Sigmoid colon (tissue), 7 donors: ENCODE data around the gene ACP5. TPM values are rescaled to one million over a fixed set of nuclear protein-coding genes. Genes with fewer than 3 reads are reported as not detected.
A peak's percentile ranks its signal among the peaks of the same experiment; 100 is the strongest.

Experiments
- DNase-seq: peaks from one replicate; pipeline ENCODE4 v3.0.0-alpha.2; 2019
- H3K27ac ChIP-seq, 4 donors: fragments of 200-600 bp; sonication (generic); one replicate each; pipeline ENCODE4 v1.5.1; 2016 to 2019; ENCODE audit warnings: mild to moderate bottlenecking in 1 of 4
- H3K27me3 ChIP-seq, 3 donors: fragments of 200-600 bp; sonication (generic); one replicate each; pipeline ENCODE4 v1.5.1; 2019; ENCODE audit warnings: mild to moderate bottlenecking in 1 of 3
- H3K36me3 ChIP-seq, 4 donors: fragments of 200-600 bp; sonication (generic); one replicate each; pipeline ENCODE4 v1.5.1; 2016 to 2019
- H3K4me1 ChIP-seq, 4 donors: fragments of 200-600 bp; sonication (generic); one replicate each; pipeline ENCODE4 v1.5.1; 2017 to 2019
- H3K4me3 ChIP-seq, 4 donors: fragments of 200-600 bp; sonication (generic); one replicate each; pipeline ENCODE4 v1.5.1; 2017 to 2019; ENCODE audit warnings: mild to moderate bottlenecking in 2 of 4, moderate library complexity in 1 of 4
- H3K9me3 ChIP-seq, 4 donors: fragments of 200-600 bp in 3 of 4; sonication (generic) in 3 of 4; one replicate each; pipeline versions ENCODE4 v1.5.1 to v1.6.1; 2013 to 2019
- EP300 ChIP-seq, 4 donors: sonication (generic); formaldehyde crosslinking; IDR thresholded peaks; one replicate each; pipeline ENCODE4 v1.6.1; 2017; ENCODE audit warnings: antibody characterized with exemption in 4 of 4
- POLR2A ChIP-seq, 2 donors: fragments of 450-650 bp; IDR thresholded peaks; one replicate each; pipeline ENCODE4 v1.6.1; 2016; ENCODE audit warnings: antibody characterized with exemption in 2 of 2, mild to moderate bottlenecking in 2 of 2, moderate library complexity in 2 of 2
- POLR2AphosphoS5 ChIP-seq, 4 donors: sonication (generic); formaldehyde crosslinking; IDR thresholded peaks; one replicate each; pipeline ENCODE4 v1.6.1; 2017; ENCODE audit warnings: antibody characterized with exemption in 4 of 4
- WGBS, 2 donors: extraction: QIAGEN DNeasy Blood & Tissue Kit; methylation state at CpG; one replicate each; pipeline ENCODE4 v1.1.7; 2013; 5-methylcytosine and 5-hydroxymethylcytosine counted together
- intact Hi-C: fragments of 100-400 bp; cut with DNase I; formaldehyde crosslinking; loops from one replicate; pipeline ENCODE4 v1.15.1; 2023
- polyA plus RNA-seq, 3 donors: library from polyadenylated mRNA; stranded (reverse); fragments of 200-250 nt; gene quantifications; one replicate each; pipeline ENCODE4 v1.2.3, GENCODE V29; 2013
- total RNA-seq, 4 donors: library from RNA; depleted of rRNA; stranded (reverse); fragments of >200 nt; gene quantifications; one replicate each; pipeline ENCODE4 v1.1.0, GENCODE V29; 2016
- TF ChIP-seq, protein P1 (sequence below), 4 experiments: fragments of 450-650 bp in 3 of 4; fragments of 200-600 bp in 1 of 4; IDR thresholded peaks; one replicate each; pipeline ENCODE4 v1.5.1; 2016 to 2019; ENCODE audit warnings: antibody characterized with exemption in 4 of 4, mild to moderate bottlenecking in 3 of 4, moderate library complexity in 2 of 4
- donor health status: healthy with polysubstance abuse.
- donor health status: Bipolar disorder and iron deficiency.
- donor health status: healthy.

Gene ACP5
- total and polyA plus RNA-seq, 7 donors, result 7.6 to 266 (median 23.5) TPM

DNA sequence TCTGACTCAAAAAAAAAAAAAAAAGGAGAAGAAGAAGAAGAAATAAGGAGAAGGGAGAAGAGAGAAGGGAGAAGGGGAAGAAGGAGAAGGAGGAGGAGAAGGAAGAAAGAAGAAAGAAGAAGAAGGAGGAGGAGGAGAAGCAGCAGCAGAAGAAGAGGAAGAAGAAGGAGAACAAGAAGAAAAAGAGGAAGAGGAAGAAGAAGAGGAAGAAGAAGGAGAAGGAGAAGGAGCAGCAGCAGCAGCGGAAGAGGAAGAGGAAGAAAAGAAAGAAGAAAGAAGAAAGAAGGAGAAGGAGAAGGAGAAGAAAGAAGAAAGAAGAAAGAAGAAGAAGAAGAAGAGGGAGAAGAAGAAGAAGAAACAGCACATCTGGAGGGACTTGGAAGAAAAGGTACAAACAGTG, 42.9 kb downstream of the ACP5 start:
- no peak for TF ChIP-seq EP300 (IDR thresholded peaks at IDR 0.05)
- TF ChIP-seq, protein P1, sequence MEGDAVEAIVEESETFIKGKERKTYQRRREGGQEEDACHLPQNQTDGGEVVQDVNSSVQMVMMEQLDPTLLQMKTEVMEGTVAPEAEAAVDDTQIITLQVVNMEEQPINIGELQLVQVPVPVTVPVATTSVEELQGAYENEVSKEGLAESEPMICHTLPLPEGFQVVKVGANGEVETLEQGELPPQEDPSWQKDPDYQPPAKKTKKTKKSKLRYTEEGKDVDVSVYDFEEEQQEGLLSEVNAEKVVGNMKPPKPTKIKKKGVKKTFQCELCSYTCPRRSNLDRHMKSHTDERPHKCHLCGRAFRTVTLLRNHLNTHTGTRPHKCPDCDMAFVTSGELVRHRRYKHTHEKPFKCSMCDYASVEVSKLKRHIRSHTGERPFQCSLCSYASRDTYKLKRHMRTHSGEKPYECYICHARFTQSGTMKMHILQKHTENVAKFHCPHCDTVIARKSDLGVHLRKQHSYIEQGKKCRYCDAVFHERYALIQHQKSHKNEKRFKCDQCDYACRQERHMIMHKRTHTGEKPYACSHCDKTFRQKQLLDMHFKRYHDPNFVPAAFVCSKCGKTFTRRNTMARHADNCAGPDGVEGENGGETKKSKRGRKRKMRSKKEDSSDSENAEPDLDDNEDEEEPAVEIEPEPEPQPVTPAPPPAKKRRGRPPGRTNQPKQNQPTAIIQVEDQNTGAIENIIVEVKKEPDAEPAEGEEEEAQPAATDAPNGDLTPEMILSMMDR (IDR thresholded peaks at IDR 0.05), result no peak
- no peak for TF ChIP-seq POLR2A (IDR thresholded peaks at IDR 0.05)
- TF ChIP-seq POLR2AphosphoS5 (IDR thresholded peaks at IDR 0.05), result no peak
- Histone ChIP-seq H3K4me1 (peaks cover 0 to 38% (median 28%) of the 10 kb centered on the region in 4 donors), H3K4me3 (no peak overlapping the region), H3K27me3 (no peaks in the 10 kb centered on the region), H3K9me3 (no peaks in the 10 kb centered on the region), H3K36me3 (no peaks in the 10 kb centered on the region), H3K27ac (peak overlapping the region; percentile 94 to 99 (median 98))
- no peak for DNase-seq
- WGBS, 2 donors, result 60 to 89% methylated on average over 1 of the region's 1 CpG
- intact Hi-C loops, result no loop called here

DNA sequence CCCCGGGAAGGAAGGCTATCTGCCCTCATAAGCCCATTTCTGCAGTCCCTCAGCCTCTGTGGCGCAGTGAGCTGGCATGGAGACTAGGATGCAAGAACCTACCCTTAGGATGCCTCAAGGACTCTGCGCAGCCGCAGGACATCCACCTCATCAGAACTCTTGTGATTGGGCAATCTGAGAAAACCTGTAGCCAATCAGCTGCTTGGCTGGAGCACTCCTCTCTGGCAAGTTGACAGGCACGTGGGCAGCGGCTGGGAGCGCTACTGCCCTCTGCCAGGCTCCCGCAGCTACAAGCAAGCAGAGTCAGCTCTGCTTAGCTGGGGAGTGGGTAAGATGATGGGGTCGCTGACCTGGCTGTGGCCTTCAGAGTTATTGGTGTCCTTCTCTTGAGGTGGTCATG, 47.0 kb downstream of the ACP5 start:
- Histone ChIP-seq H3K4me1 (peaks cover 0 to 45% (median 36%) of the 10 kb centered on the region in 4 donors), H3K36me3 (peaks cover 0 to 7% (median 1%) of the 10 kb centered on the region in 4 donors), H3K4me3 (no peak overlapping the region), H3K27me3 (no peaks in the 10 kb centered on the region), H3K9me3 (no peaks in the 10 kb centered on the region), H3K27ac (peak overlapping the region; percentile 83 to 95 (median 92))
- intact Hi-C loops, result no loop called here
- WGBS, 2 donors, result 20 to 24% methylated on average over 9 of the region's 9 CpGs
- TF ChIP-seq, protein P1 (IDR thresholded peaks at IDR 0.05), result peak in 1 of 4 experiments; percentile 15
- TF ChIP-seq POLR2A (IDR thresholded peaks at IDR 0.05), result no peak
- no peak for TF ChIP-seq EP300 (IDR thresholded peaks at IDR 0.05)
- TF ChIP-seq POLR2AphosphoS5 (IDR thresholded peaks at IDR 0.05), result peak in 3 of 4 donors; percentile 8 to 48 (median 42)
- peak; percentile 91 for DNase-seq

DNA sequence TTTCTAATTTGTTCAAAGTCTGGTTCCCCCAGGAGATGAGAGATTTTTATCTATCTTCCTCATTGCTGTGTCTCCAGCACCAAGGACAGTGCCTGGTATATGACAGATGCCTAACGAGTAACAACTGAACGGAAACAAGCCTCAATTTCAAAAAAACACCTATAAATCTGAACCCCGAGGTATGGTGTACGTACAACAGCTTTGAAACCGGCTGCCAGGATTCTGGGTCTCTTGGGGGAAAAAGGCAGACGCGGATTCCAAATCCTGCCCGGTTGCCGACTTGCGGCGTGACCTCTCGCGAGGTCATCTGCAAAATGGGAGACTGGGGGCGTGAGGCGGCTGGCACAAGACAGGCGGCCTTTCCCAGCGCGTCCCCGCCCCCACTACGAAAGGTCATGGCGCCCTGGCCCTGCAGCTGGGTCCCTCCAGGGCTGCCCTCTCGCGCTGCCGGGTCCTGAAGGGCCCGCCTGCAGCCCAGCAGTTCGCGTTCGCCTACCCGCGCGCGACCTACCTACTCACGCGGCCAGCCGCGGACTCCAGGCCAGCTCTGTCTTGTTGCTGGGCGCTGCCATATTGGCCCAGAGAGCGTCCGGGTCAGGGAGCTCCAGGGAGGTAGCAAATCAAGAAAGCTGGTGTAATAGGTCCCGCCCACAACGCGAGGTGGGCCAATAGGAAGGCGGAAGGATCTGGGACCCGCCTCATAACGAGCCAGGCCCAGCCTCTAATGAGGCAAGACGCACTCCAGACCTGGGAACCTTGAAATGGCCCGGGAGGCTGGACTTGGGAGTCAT, 48.7 kb downstream of the ACP5 start, which contains the start of gene ECSIT:
TSS of gene ECSIT (minus strand) at position 584 of the 791 bp plus-strand sequence. CDS start 9,964 bp downstream, outside the sequence.
- peak in 1 of 2 donors; percentile 17 for TF ChIP-seq POLR2A (IDR thresholded peaks at IDR 0.05)
- TF ChIP-seq, protein P1 (IDR thresholded peaks at IDR 0.05), result no peak
- TF ChIP-seq EP300 (IDR thresholded peaks at IDR 0.05), result no peak
- TF ChIP-seq POLR2AphosphoS5 (IDR thresholded peaks at IDR 0.05), result peak; percentile 54 to 78 (median 75)
- Histone ChIP-seq H3K4me3 (peak within 1 kb of the TSS; percentile 67 to 92 (median 82)), H3K36me3 (peaks cover 0 to 19% (median 3%) of the 10 kb centered on the region in 4 donors), H3K9me3 (no peaks in the 10 kb centered on the region), H3K27me3 (no peaks in the 10 kb centered on the region), H3K27ac (peak within 1 kb of the TSS; percentile 83 to 95 (median 92)), H3K4me1 (peaks cover 0 to 36% (median 27%) of the 10 kb centered on the region in 4 donors)
- intact Hi-C loops, result loop anchor here (2.0 to 5.0 kb wide), 2 partner anchors 24 to 34 kb away; partner anchors contain the start of gene ZNF653
- DNase-seq, result peak; percentile 99
- 0 to 1% methylated on average over 47 of the region's 47 CpGs for WGBS, 2 donors

Other genes starting within 250 kb of the ACP5 start
- 10 to 100 TPM; 16.0 to 27.7 (median 22.9) TPM for gene RAB3D, start 238.0 kb downstream of the ACP5 start, total RNA-seq
- gene RAB3D, start 238.0 kb downstream of the ACP5 start, polyA plus RNA-seq, result 1 to 10 TPM; 6.6 to 9.7 (median 9.7) TPM
- 100 to 1,000 TPM; 131 to 291 (median 194) TPM for gene TMEM205, start 231.4 kb downstream of the ACP5 start, total RNA-seq
- 10 to 100 TPM; 11.1 to 74.9 (median 25.2) TPM for gene TMEM205, start 231.4 kb downstream of the ACP5 start, polyA plus RNA-seq
- 10 to 100 TPM; 11.7 to 42.4 (median 20.2) TPM for gene CCDC159, start 231.1 kb downstream of the ACP5 start, total RNA-seq
- 10 to 100 TPM; 11.6 to 29.6 (median 16.2) TPM for gene CCDC159, start 231.1 kb downstream of the ACP5 start, polyA plus RNA-seq
- gene PLPPR2, start 222.2 kb downstream of the ACP5 start, total RNA-seq, result 10 to 100 TPM; 13.9 to 43.8 (median 20.5) TPM
- 1 to 10 TPM; 1.4 to 8.2 (median 4.8) TPM for gene PLPPR2, start 222.2 kb downstream of the ACP5 start, polyA plus RNA-seq
- gene SWSAP1, start 203.0 kb downstream of the ACP5 start, total RNA-seq, result 1 to 10 TPM in 2 of 4 donors, under 1 TPM in 2; 0.71 to 1.8 (median 0.96) TPM
- 1 to 10 TPM; 3.0 to 4.3 (median 3.9) TPM for gene SWSAP1, start 203.0 kb downstream of the ACP5 start, polyA plus RNA-seq
- gene EPOR, start 193.3 kb downstream of the ACP5 start, total RNA-seq, result 1 to 10 TPM in 3 of 4 donors, under 1 TPM in 1; 0.83 to 4.9 (median 2.4) TPM
- gene EPOR, start 193.3 kb downstream of the ACP5 start, polyA plus RNA-seq, result 1 to 10 TPM in 1 of 3 donors, under 1 TPM in 1, not detected in 1; 0.46 to 3.3 TPM
- 10 to 100 TPM in 1 of 4 donors, 1 to 10 TPM in 3; 1.1 to 15.5 (median 1.9) TPM for gene RGL3, start 158.3 kb downstream of the ACP5 start, total RNA-seq
- gene RGL3, start 158.3 kb downstream of the ACP5 start, polyA plus RNA-seq, result 1 to 10 TPM; 1.8 to 8.5 (median 4.2) TPM
- gene ODAD3, start 142.5 kb downstream of the ACP5 start, total RNA-seq, result not detected
- gene ODAD3, start 142.5 kb downstream of the ACP5 start, polyA plus RNA-seq, result 1 to 10 TPM in 1 of 3 donors, under 1 TPM in 1, not detected in 1; 0.29 to 1.4 TPM
- gene PRKCSH, start 142.0 kb downstream of the ACP5 start, total RNA-seq, result 10 to 100 TPM; 57.6 to 98.0 (median 83.9) TPM
- 100 to 1,000 TPM in 1 of 3 donors, 10 to 100 TPM in 2; 65.0 to 187 (median 96.7) TPM for gene PRKCSH, start 142.0 kb downstream of the ACP5 start, polyA plus RNA-seq
- 1 to 10 TPM in 3 of 4 donors, under 1 TPM in 1; 0.16 to 3.0 (median 1.1) TPM for gene ELAVL3, start 96.6 kb downstream of the ACP5 start, total RNA-seq
- under 1 TPM in 2 of 3 donors, not detected in 1; under 0.01 to 0.63 TPM for gene ELAVL3, start 96.6 kb downstream of the ACP5 start, polyA plus RNA-seq
- 1 to 10 TPM; 3.2 to 8.6 (median 7.7) TPM for gene ZNF653, start 71.8 kb downstream of the ACP5 start, total RNA-seq
- 1 to 10 TPM; 3.9 to 8.8 (median 6.6) TPM for gene ZNF653, start 71.8 kb downstream of the ACP5 start, polyA plus RNA-seq
- gene ECSIT, start 48.5 kb downstream of the ACP5 start, total RNA-seq, result 10 to 100 TPM; 74.5 to 93.5 (median 82.4) TPM
- gene ECSIT, start 48.5 kb downstream of the ACP5 start, polyA plus RNA-seq, result 10 to 100 TPM; 60.7 to 75.8 (median 65.4) TPM
- gene CNN1, start 38.8 kb downstream of the ACP5 start, total RNA-seq, result 1,000 to 10,000 TPM; 1,586 to 3,058 (median 2,656) TPM
- gene CNN1, start 38.8 kb downstream of the ACP5 start, polyA plus RNA-seq, result 100 to 1,000 TPM in 1 of 3 donors, 10 to 100 TPM in 1, 1 to 10 TPM in 1; 4.9 to 115 (median 45.0) TPM
- 10 to 100 TPM; 27.2 to 47.9 (median 38.9) TPM for gene ELOF1, start 18.4 kb downstream of the ACP5 start, total RNA-seq
- 10 to 100 TPM; 49.8 to 67.3 (median 59.4) TPM for gene ELOF1, start 18.4 kb downstream of the ACP5 start, polyA plus RNA-seq
- 10 to 100 TPM in 3 of 4 donors, 1 to 10 TPM in 1; 7.9 to 13.8 (median 11.9) TPM for gene ZNF627, start 19.8 kb upstream of the ACP5 start, total RNA-seq
- 1 to 10 TPM; 6.2 to 6.7 (median 6.6) TPM for gene ZNF627, start 19.8 kb upstream of the ACP5 start, polyA plus RNA-seq
- gene ZNF823, start 161.3 kb upstream of the ACP5 start, total RNA-seq, result 10 to 100 TPM in 3 of 4 donors, 1 to 10 TPM in 1; 4.1 to 22.8 (median 17.3) TPM
- 10 to 100 TPM in 1 of 3 donors, 1 to 10 TPM in 2; 4.6 to 12.5 (median 7.8) TPM for gene ZNF823, start 161.3 kb upstream of the ACP5 start, polyA plus RNA-seq
- 10 to 100 TPM in 1 of 4 donors, 1 to 10 TPM in 3; 8.4 to 10.5 (median 8.8) TPM for gene ZNF441, start 189.4 kb upstream of the ACP5 start, total RNA-seq
- 1 to 10 TPM in 2 of 3 donors, under 1 TPM in 1; 0.92 to 5.7 (median 2.4) TPM for gene ZNF441, start 189.4 kb upstream of the ACP5 start, polyA plus RNA-seq
- 1 to 10 TPM; 3.6 to 6.1 (median 5.1) TPM for gene ZNF491, start 220.9 kb upstream of the ACP5 start, total RNA-seq
- gene ZNF491, start 220.9 kb upstream of the ACP5 start, polyA plus RNA-seq, result 1 to 10 TPM in 1 of 3 donors, under 1 TPM in 2; 0.46 to 1.0 (median 0.60) TPM
- gene ZNF440, start 236.6 kb upstream of the ACP5 start, total RNA-seq, result 10 to 100 TPM in 2 of 4 donors, 1 to 10 TPM in 2; 5.6 to 15.0 (median 9.6) TPM
- 10 to 100 TPM in 1 of 3 donors, 1 to 10 TPM in 2; 7.4 to 13.8 (median 9.0) TPM for gene ZNF440, start 236.6 kb upstream of the ACP5 start, polyA plus RNA-seq